KOPT-K1 (cell line): ENCODE results near the gene TMEM217.
A peak's percentile ranks its signal among the peaks of the same experiment; 100 is the strongest.

ENCODE experiments used
- H3K27ac ChIP-seq: fragments of 200-600 bp; sonication (generic); 2 replicates; pipeline ENCODE4 v1.5.1; 2016; ENCODE audit warnings: antibody characterized with exemption, mild to moderate bottlenecking, low read depth, low read length; ENCODE audit not compliant: poor library complexity, severe bottlenecking
- H3K36me3 ChIP-seq: fragments of 200-600 bp; sonication (generic); 2 replicates; pipeline ENCODE4 v1.5.1; 2017; ENCODE audit warnings: antibody characterized with exemption, mild to moderate bottlenecking, low read length, moderate library complexity; ENCODE audit not compliant: insufficient read depth
- H3K9me3 ChIP-seq: fragments of 200-600 bp; sonication (generic); 2 replicates; pipeline ENCODE4 v1.5.1; 2017; ENCODE audit warnings: antibody characterized with exemption, low read length, mild to moderate bottlenecking; ENCODE audit not compliant: insufficient read depth, poor library complexity, severe bottlenecking

The TMEM217 gene

DNA sequence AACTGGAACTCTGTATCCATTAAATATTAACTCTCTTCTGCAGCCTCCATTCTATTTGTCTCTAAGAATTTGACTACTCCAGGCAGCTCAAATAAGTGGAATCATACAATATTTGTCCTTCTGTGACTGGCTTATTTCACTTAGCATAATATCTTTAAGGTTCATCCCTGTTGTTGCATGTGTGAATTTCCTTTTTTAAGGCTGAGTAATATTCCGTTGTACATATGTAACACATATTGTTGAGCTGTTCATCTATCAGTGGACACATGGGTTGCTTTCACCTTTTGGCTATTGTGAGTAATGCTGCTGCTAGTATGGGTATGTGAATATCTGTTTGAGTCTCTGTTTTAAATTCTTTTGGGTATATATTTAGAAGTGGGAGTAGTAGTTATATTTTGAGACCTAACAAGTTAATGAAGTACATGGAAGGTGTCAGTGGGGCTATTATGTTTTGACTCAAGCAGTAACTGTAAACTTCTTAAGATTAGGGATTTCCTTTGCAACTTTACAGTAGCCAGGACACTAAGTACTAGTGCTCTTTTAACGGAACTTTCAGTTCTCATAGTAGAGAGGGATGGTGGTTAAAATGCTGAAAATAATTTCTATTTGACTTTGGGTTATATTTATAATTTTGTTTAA lies 29.7 kb upstream of the TMEM217 start:
- Histone ChIP-seq H3K27ac (peak overlapping the region; percentile 95), H3K36me3 (peaks cover 69% of the 10 kb centered on the region), H3K9me3 (no peaks in the 10 kb centered on the region)

DNA sequence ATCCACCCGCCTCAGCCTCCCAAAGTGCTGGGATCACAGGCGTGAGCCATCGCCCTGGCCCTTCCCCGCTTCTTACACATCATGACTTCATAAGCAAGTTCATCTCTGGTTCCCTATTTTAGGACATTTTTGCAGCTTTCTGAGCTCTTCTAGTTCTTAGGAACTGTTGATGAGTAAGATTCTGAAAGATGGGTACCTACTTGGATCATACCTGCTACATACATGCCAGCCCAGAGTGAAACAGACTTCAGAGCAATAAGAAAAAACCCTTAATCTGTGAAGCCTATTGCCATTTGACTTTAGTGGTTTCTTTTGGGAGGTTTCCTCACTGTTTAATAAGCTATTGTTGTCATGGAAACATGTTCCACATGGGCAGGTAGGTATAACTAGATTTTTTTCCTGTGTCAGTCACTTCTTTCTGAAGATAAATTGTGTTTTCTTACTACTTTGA lies 27.9 kb upstream of the TMEM217 start:
- no peaks in the 10 kb centered on the region for H3K9me3 ChIP-seq
- H3K27ac ChIP-seq = peak overlapping the region; percentile 85
- peaks cover 62% of the 10 kb centered on the region for H3K36me3 ChIP-seq

DNA sequence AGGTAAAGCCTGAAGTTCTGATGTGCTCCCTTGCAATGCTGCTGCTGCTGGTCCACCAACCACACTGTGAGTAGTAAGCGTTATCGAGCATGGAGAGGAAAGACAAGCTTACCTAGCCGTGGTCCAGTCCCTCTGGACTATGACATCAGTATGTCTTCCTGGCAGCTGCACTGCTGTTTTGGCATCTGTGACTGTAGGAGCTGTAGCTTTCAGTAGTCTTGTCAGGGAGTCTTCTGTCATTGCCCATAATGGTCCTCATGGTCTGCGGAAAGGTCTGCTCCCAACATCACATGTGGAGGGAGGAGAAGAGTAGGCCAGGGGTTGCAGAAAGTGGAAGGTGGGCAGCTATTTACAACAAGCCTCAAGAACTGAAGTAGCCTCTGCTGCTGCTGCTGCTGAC lies 26.8 kb upstream of the TMEM217 start:
- Histone ChIP-seq H3K36me3 (peaks cover 69% of the 10 kb centered on the region), H3K9me3 (no peaks in the 10 kb centered on the region), H3K27ac (peak overlapping the region; percentile 85)

DNA sequence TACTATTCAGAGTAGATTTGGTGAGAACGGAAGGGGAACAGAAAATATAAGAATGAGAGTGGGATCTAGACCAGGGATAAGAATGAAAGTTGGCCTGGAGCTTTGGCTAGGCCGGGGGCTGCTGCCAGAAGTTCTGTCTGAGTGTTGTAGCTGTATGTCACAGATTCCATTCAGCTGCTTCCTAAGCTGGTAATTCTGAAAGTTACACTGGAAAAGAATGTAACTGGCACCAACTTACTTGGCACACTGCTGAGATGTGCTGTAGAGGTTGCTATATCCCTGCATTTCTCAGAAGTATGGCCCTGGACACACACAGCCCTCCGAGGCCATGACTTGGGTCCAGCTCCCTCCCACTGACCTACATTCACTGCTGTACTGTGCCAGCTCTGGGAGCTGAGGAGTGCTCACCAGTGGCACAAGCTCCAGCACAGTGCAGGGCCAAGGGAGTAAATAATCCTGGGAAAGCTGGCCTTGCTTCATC lies 25.8 kb upstream of the TMEM217 start:
- Histone ChIP-seq H3K36me3 (peaks cover 77% of the 10 kb centered on the region), H3K9me3 (no peaks in the 10 kb centered on the region), H3K27ac (peak overlapping the region; percentile 85)

DNA sequence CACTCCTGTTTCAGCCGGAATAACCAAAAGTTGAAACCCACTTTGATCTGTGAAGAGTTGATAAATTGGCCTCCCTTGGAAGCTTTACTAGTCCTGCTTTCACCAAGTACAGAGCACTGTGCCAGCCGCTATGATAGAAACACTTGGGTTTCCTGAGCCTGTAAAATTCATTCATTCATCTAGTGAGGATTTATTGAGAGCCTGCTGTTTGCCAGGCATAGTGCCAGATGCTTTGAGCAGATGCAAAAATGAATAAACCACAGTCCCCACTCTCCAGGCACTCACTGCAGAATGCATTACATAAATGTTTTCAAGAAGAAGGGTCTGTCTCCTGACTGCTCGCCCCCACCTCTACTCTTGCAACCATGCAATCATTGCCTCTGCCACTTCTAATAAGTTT lies 25.3 kb upstream of the TMEM217 start:
- peak overlapping the region; percentile 85 for H3K27ac ChIP-seq
- H3K9me3 ChIP-seq = no peaks in the 10 kb centered on the region
- peaks cover 77% of the 10 kb centered on the region for H3K36me3 ChIP-seq

DNA sequence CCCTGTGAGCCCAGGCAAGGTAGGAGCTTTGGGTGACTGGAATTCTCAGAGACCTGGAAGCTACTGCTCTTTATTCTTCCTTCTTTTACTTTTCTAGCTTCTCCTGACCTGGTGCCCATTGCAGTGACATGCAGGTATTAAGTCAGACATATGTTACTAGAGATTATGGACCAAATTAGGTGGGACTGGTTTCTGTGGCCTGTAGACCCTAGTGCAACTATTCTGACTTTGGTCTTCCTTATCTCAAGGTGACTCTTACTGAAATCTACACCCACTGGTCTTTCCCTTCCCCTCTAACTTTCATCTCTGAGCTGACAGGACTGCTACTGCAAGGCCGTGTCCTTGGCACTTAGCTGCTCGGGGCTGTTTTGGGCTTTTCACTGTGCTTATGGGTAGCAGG lies 24.4 kb upstream of the TMEM217 start:
- Histone ChIP-seq H3K27ac (peak overlapping the region; percentile 85), H3K36me3 (peaks cover 72% of the 10 kb centered on the region), H3K9me3 (no peaks in the 10 kb centered on the region)

DNA sequence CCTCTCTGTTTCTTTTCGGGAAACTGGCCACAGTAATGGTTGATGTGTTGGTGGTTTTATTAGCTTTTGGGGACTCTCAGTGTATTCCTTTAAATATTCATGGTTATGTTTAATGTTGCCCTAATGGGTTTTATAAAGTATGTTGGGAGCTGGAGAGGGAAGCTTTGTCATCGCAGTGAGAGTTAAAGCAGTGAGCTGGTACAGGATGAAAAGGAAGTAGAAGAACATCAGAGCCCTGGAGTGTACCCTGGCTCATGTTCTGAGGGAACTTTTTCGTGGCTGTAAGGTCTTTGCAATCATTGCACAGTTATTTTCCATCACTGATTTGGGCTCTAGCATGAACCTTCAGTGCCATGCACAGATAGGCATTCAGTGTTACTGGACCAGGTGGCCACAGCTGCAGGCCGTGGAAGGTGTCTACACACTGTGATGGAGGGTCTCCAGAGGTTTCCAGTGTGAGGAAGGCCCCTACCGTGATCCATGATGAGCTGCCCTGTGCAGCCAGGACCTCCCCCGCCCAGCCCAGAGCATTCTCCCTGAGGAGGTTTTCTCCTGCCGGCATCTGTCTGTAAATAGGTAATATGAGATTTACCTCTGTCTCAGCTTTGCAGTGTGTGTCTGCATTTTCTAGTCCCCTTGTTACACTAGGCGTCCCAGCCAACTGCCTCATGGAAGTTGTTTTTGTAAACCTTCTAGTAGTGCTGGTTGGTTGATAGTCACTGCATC lies 22.4 kb upstream of the TMEM217 start:
- peak overlapping the region; percentile 85 for H3K27ac ChIP-seq
- H3K36me3 ChIP-seq = peaks cover 56% of the 10 kb centered on the region
- no peaks in the 10 kb centered on the region for H3K9me3 ChIP-seq

DNA sequence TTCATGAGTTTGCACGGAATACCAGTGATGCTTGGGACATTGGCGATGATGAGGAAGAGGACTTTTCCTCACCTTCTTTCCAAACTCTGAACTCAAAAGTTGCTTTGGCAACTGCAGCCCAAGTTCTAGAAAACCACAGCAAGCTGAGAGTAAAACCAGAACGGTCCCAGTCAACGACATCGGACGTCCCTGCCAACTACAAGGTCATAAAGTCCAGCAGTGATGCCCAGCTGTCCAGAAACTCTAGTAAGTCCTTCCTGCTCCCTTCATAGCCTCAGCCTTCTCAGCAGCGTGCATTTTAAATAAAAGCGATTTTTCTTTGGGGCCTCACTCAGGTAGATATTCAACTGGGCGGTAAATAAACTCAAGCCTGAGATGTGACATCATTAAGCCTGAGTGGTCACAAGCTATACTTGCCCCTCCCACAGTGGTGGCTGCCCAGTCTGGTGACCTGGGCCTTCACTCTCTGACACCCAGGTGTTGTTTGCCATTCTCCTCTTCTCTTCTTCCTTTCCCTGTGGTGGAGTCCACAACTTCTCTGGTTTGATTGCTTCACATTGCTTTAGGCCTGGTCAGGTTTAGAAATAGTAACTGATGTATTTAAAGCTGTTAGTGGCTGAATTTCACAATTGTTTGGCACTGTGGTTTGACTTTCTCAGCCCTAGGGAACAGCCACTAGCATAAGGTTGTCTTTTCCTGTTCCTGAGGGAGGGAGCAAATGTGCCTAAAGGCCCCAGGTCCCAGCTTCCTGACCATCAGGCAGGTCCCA lies 21.6 kb upstream of the TMEM217 start:
- H3K36me3 ChIP-seq = peaks cover 50% of the 10 kb centered on the region
- H3K9me3 ChIP-seq = no peaks in the 10 kb centered on the region
- H3K27ac ChIP-seq = peak overlapping the region; percentile 85

DNA sequence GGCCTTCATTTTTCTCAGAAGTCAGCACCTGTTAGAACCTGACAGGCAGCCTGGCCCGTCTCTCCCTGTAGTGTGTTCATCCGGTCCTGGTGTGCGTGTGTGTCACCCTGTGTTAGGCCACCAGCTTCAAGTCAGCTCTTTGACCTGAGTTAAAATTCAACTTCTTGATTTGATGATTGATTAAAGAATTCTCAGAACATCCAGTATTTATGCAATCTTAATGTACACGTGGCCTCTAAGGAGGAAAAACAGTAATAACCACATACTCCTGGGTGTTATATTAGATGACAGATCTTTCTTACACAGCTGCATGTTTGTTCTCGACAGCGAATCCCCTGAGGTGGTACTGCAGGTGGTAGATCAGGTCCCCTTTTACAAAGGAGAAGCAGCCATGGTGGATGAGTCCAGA lies 19.1 kb upstream of the TMEM217 start:
- no peaks in the 10 kb centered on the region for H3K9me3 ChIP-seq
- H3K36me3 ChIP-seq = peaks cover 33% of the 10 kb centered on the region
- H3K27ac ChIP-seq = peak overlapping the region; percentile 85

DNA sequence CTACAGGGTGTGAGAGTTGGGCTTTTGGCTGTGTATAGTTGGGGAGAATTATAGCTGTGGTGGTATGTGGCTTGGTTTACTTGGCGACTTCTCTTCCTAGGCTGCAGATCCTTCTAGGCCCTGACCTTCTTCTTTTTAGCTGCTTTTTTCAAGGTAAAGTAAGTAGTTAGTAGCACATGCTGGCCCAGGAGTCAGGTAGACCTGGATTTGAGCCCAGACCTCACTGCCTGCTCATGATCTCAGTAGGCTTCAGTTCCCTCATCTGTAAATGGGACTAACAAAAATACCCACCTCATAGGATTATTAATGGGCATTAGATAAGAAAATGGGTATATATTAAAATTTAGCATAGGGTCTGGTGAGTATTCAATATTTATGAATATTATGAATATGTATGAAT lies 17.4 kb upstream of the TMEM217 start:
- H3K27ac ChIP-seq = peak overlapping the region; percentile 85
- no peaks in the 10 kb centered on the region for H3K9me3 ChIP-seq
- H3K36me3 ChIP-seq = peaks cover 33% of the 10 kb centered on the region

DNA sequence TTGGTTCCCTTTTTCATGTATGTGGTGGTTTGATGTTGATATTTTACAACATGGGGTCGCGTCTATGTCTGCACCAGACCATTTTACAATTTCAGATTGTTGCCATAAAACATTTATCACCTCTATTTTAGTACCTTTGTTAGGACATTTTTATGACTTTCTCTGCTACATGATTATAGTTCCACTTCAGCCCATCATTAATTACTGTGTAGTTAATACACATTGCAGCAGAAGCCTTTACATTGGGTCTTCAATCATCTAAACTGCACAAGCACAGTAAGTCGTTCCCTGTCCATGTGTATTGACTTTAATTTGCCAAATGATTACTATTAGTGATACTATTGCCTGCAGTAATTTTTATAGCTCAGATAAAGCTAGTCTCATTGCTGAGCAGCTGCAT lies 15.7 kb upstream of the TMEM217 start:
- no peaks in the 10 kb centered on the region for H3K9me3 ChIP-seq
- peaks cover 31% of the 10 kb centered on the region for H3K36me3 ChIP-seq
- peak overlapping the region; percentile 85 for H3K27ac ChIP-seq

DNA sequence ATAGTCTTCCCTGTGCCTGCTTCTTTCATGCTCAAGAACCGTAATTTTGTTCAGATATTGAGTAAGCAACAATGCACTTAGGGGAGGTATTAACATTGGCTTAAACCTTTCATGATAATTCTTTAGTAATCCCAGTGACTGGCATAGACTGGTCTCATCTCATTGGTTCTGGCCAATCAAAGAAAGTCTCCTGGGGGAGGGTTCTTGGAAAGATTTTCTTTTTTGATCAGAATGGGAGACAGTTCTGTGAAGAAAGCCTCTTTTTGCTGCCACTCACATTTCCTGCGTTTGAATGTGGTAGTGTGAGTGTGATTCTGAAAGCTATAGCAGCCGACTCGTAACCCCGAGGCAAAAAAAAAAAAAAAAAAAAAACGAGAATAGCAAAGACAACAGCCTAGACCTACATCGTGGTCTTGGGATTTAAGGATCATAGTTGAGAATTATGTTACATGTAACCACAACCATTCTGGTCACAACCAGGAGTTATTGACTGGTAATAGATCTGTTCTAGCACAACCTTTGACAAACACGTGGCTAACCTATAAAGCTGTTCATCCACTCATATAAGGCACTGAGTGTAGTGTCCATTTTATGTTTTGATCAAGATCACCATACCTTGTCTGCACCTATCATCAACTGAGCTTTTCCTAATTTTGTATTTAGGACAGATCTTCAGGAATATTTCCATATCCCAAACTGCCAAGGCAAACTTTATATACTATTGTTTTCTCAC lies 15.1 kb upstream of the TMEM217 start:
- H3K9me3 ChIP-seq = no peaks in the 10 kb centered on the region
- H3K36me3 ChIP-seq = peaks cover 31% of the 10 kb centered on the region
- H3K27ac ChIP-seq = peak overlapping the region; percentile 85

DNA sequence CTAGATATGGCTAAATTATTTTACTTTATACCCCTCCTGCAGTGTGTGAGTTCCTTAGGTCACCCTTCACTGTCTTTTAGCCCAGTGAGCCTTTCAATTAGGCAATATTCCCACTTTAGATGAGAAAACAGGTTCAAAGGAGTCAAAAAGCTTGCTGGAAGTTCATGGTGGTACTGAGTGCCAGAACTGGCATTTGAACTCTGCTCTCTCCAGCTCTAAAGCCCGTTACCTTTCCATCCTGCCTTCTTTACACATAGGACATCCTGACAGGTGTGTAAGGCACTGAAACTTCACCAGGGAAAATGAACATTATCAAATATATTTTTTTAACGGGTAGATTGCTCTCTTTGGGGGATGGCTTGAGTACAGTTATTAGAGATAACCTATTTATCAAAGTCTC lies 11.2 kb upstream of the TMEM217 start:
- Histone ChIP-seq H3K9me3 (no peaks in the 10 kb centered on the region), H3K27ac (peak overlapping the region; percentile 33), H3K36me3 (peaks cover 25% of the 10 kb centered on the region)

DNA sequence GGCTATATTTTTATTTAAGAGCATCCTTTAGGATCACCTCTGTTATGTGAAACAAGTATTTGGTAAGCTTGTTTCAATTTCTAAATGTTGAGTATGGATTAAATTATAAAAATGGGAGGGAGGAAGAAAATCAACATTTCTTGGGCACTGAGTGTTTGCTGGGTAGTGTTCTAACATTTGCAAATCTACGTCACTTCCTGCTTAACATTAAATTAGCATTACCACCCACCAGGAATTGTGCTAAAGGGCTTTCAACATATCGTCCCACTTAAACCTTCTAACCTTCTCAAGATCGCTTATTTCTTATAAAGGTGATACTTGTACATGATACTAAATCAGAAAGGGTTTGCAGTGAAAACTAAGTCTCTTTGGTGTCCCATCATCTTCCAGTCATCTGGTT lies 7.9 kb upstream of the TMEM217 start:
- H3K27ac ChIP-seq = peak overlapping the region; percentile 96
- H3K9me3 ChIP-seq = no peaks in the 10 kb centered on the region
- H3K36me3 ChIP-seq = peaks cover 20% of the 10 kb centered on the region

DNA sequence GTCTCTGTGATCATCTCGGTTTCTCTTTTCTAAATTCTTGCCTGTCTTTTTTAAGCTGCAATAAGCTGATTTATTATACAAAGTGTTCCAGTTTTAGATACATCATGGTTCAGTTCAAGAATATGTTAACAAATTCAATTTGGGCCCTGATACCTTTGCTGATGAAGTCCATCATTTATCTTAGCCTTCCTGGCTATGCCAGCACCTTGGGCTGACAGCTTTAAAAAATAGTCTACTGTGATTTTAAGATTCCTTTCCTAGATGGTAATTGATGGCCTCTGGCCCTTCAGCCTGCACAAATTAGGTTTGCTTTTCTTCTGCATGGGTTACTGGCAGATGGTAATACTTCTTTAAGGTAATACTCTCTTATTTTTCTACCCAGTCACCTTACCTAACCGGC lies 7.1 kb upstream of the TMEM217 start:
- H3K27ac ChIP-seq = peak overlapping the region; percentile 96
- peaks cover 11% of the 10 kb centered on the region for H3K36me3 ChIP-seq
- no peaks in the 10 kb centered on the region for H3K9me3 ChIP-seq
